Endothelial cell of umbilical vein (primary cell): ENCODE data around the gene PPP1R7. TPM values are rescaled to one million over a fixed set of nuclear protein-coding genes. Genes with fewer than 3 reads are reported as not detected.

Source experiments
- BruUV-seq: library from RNA; stranded (reverse); fragments of 400-500 nt; replicated peaks from 2 replicates; lab custom pipeline; 2021; lab: Mats Ljungman, UMichigan
- CTCF ChIA-PET: fragments of 300-600, 350-600 bp; sonication (Branson Sonifier 250); formaldehyde crosslinking; loops from one replicate; lab custom pipeline; 2021; ENCODE audit warnings: antibody characterized with exemption, inconsistent platforms; lab: Charles Lee
- POLR2A ChIA-PET: fragments of 300-600, 350-600 bp; sonication (Branson Sonifier 250); formaldehyde crosslinking; loops from one replicate; lab custom pipeline; 2021; ENCODE audit warnings: antibody characterized with exemption, inconsistent platforms; lab: Charles Lee
- DNase-seq: peaks from one replicate; pipeline ENCODE4 v3.0.0-alpha.2; 2011; ENCODE audit warnings: low read depth, low spot score
- FAIRE-seq: peaks from 2 replicates; lab custom pipeline; 2011; peaks lifted over from hg19 to GRCh38; lab: Jason Lieb, UNC
- H2AFZ ChIP-seq: 2 replicates; pipeline ENCODE4 v1.6.0; 2012; ENCODE audit warnings: low read depth, low read length, control low read depth, inconsistent platforms
- H3K27ac ChIP-seq: 2 replicates; pipeline ENCODE4 v1.5.1; 2011; ENCODE audit warnings: low read depth, mild to moderate bottlenecking, control low read depth, low read length, moderate library complexity; ENCODE audit not compliant: insufficient read depth
- H3K27me3 ChIP-seq, 2 experiments: 2 replicates each; pipeline versions ENCODE4 v1.6.0 to v1.6.1; 2011; ENCODE audit warnings: low read length in 2 of 2, mixed read lengths in 1 of 2; ENCODE audit not compliant: control insufficient read depth in 2 of 2, insufficient read depth in 2 of 2
- H3K36me3 ChIP-seq, 2 experiments: 2 replicates in 1 of 2; 3 replicates in 1 of 2; pipeline ENCODE4 v1.5.1; 2011; ENCODE audit warnings: low read length in 2 of 2, mild to moderate bottlenecking in 1 of 2, moderate library complexity in 1 of 2; ENCODE audit not compliant: control insufficient read depth in 2 of 2, insufficient read depth in 2 of 2; ENCODE audit errors: extremely low read depth in 1 of 2
- H3K4me1 ChIP-seq: 3 replicates; pipeline ENCODE4 v1.5.1; 2011; ENCODE audit warnings: mild to moderate bottlenecking, low read length; ENCODE audit not compliant: control insufficient read depth, insufficient read depth; ENCODE audit errors: extremely low read depth
- H3K4me2 ChIP-seq: 2 replicates; pipeline ENCODE4 v1.6.1; 2011; ENCODE audit warnings: low read length, control low read depth, mixed read lengths; ENCODE audit not compliant: insufficient read depth
- H3K4me3 ChIP-seq, 3 experiments: fragments of 200-600 bp in 1 of 3; sonication (generic), shearing (Covaris generic) in 1 of 3; replicated peaks in 1 of 3; 2 replicates each; pipeline ENCODE4 v1.5.1; 2011 to 2016; ENCODE audit warnings: control low read depth in 3 of 3, low read length in 3 of 3, mild to moderate bottlenecking in 2 of 3, inconsistent platforms in 1 of 3, low read depth in 1 of 3, moderate library complexity in 1 of 3; ENCODE audit not compliant: insufficient read depth in 1 of 3
- H3K79me2 ChIP-seq: 2 replicates; pipeline ENCODE4 v1.6.0; 2012; ENCODE audit warnings: low read length, inconsistent platforms; ENCODE audit not compliant: control insufficient read depth, insufficient read depth
- H3K9ac ChIP-seq: replicated peaks from 2 replicates; pipeline ENCODE3; 2011; ENCODE audit warnings: low read length, control low read depth; ENCODE audit not compliant: insufficient read depth; ENCODE audit errors: extremely low read depth
- H3K9me1 ChIP-seq: replicated peaks from 3 replicates; pipeline ENCODE4 v1.6.0; 2011; ENCODE audit warnings: mild to moderate bottlenecking, low read length; ENCODE audit not compliant: control insufficient read depth, insufficient read depth; ENCODE audit errors: extremely low read depth
- H3K9me3 ChIP-seq: replicated peaks from 2 replicates; pipeline ENCODE4 v1.5.1; 2012; ENCODE audit warnings: low read length, inconsistent platforms; ENCODE audit not compliant: control insufficient read depth, insufficient read depth
- H4K20me1 ChIP-seq: replicated peaks from 2 replicates; pipeline ENCODE3; 2011; ENCODE audit warnings: mild to moderate bottlenecking, low read length; ENCODE audit not compliant: control insufficient read depth, insufficient read depth; ENCODE audit errors: extremely low read depth
- CTCF ChIP-seq, 2 donors: IDR thresholded peaks; 1 replicate in 1 of 2; 2 replicates in 1 of 2; pipeline ENCODE4 v1.5.1; 2011; ENCODE audit warnings: low read length in 2 of 2, mild to moderate bottlenecking in 2 of 2, moderate library complexity in 2 of 2, control low read depth in 1 of 2, inconsistent platforms in 1 of 2, low read depth in 1 of 2; ENCODE audit not compliant: insufficient read depth in 1 of 2; ENCODE audit errors: extremely low read depth in 1 of 2
- EZH2 ChIP-seq: IDR thresholded peaks from 2 replicates; pipeline ENCODE4 v1.6.1; 2012; ENCODE audit warnings: borderline replicate concordance, low read depth, mild to moderate bottlenecking, moderate library complexity, low read length, inconsistent platforms; ENCODE audit not compliant: severe bottlenecking
- FOS ChIP-seq: IDR thresholded peaks from 2 replicates; pipeline ENCODE4 v1.6.1; 2011; ENCODE audit warnings: mild to moderate bottlenecking, low read length, moderate library complexity, borderline replicate concordance; ENCODE audit not compliant: insufficient read depth
- GATA2 ChIP-seq: IDR thresholded peaks from 2 replicates; pipeline ENCODE4 v1.7.0; 2011; ENCODE audit warnings: low read depth, mild to moderate bottlenecking, moderate library complexity, mixed read lengths, low read length; ENCODE audit not compliant: insufficient read length, insufficient read depth
- JUN ChIP-seq: IDR thresholded peaks from 2 replicates; pipeline ENCODE4 v1.6.1; 2011; ENCODE audit warnings: borderline replicate concordance, low read depth; ENCODE audit not compliant: insufficient read length, insufficient read depth
- MYC ChIP-seq: IDR thresholded peaks from one replicate; pipeline ENCODE4 v1.6.1; 2011; ENCODE audit warnings: mild to moderate bottlenecking, low read depth, low read length
- POLR2A ChIP-seq: IDR thresholded peaks from 2 replicates; pipeline ENCODE4 v1.6.1; 2012; ENCODE audit warnings: low read depth, mild to moderate bottlenecking, control low read depth, low read length
- POLR2AphosphoS5 ChIP-seq: IDR thresholded peaks from 2 replicates; pipeline ENCODE4 v1.6.1; 2012; ENCODE audit warnings: low read depth, mild to moderate bottlenecking, control low read depth, low read length, moderate library complexity; ENCODE audit not compliant: insufficient read depth
- dilution Hi-C: fragments of 300-500 bp; cut with MboI; formaldehyde crosslinking; loops from one replicate; pipeline ENCODE4 v1.15.0; 2019; ENCODE audit warnings: low sequenced_read_pairs; ENCODE audit not compliant: extremely low pct_ligation_motif_present
- intact Hi-C: fragments of 100-400 bp; cut with micrococcal nuclease; formaldehyde crosslinking; loops from one replicate; pipeline ENCODE4 v1.10.0; 2022
- polyA plus RNA-seq, 4 experiments: library from polyadenylated mRNA; depleted of rRNA in 3 of 4; stranded (reverse) in 3 of 4; unstranded in 1 of 4; fragments of >200 nt; gene quantifications; 2 replicates each; pipeline versions ENCODE4 v1.2.1 to v1.2.3, GENCODE V29; 2011 to 2012; ENCODE audit warnings: missing spikeins in 1 of 4
- total RNA-seq: library from RNA; stranded (reverse); gene quantifications from 2 replicates; pipeline ENCODE4 v1.2.3, GENCODE V29; 2021
- TF ChIP-seq, protein P1 (sequence below): IDR thresholded peaks from 2 replicates; pipeline ENCODE4 v1.6.1; 2011; ENCODE audit not compliant: insufficient read depth, insufficient read length

Gene PPP1R7
- total and polyA plus RNA-seq, 2 donors (not counting 3 experiments of a cell fraction or from before 2014, with no cell fraction given): 30.3 to 60.8 TPM

- CTCF ChIA-PET: interaction anchor here (1.1 to 1.3 kb wide), 3 partner anchors 151 to 379 kb away, joined by 3 to 4 read pairs (median 3); no protein-coding TSS in a partner anchor
- dilution Hi-C loops: no loop called here
Observed at GRCh38 chr2:241229563-241230401, 79.5 kb downstream of the PPP1R7 start.

DNA sequence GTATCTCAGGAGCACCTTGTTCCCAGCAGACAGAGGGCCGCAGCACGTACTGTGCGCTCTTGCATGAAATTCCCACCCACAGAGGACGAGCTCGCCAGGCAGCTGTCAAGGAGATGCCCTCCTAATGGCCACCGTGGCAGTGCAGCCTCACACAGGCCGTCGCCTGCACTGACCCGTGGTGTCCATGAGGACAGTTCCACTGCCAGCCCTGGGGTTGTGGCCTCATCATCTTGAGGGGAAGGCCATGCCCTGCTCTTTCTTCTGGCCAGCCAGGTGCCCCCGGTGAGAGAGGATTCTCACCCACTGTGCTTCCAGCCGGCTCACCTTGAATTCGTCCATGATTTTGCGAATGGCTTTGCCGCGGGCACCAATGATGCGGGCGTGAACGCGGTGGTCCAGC lies 80.2 kb downstream of the PPP1R7 start:
- intact Hi-C loops: no loop called here

More at GRCh38 chr2:241229563-241230401, 79.5 kb downstream of the PPP1R7 start:
- Histone ChIP-seq H3K27me3 (no peaks in the 10 kb centered on the region), H3K4me2 (no peak overlapping the region), H3K4me3 (no peak overlapping the region), H2AFZ (no peak overlapping the region), H3K79me2 (no peaks in the 10 kb centered on the region), H3K4me1 (peaks cover 7% of the 10 kb centered on the region), H3K27ac (no peak overlapping the region), H3K36me3 (peaks cover 25 to 64% of the 10 kb centered on the region in 2 experiments), H3K9me1 (no peaks in the 10 kb centered on the region), H3K9ac (no peak overlapping the region), H3K9me3 (no peaks in the 10 kb centered on the region), H4K20me1 (no peaks in the 10 kb centered on the region)
- BruUV-seq: no TSS peak
- intact Hi-C loops: no loop called here
- POLR2A ChIA-PET: no interaction called here
- DNase-seq (no peak), FAIRE-seq (no peak)
- TF ChIP-seq FOS (no peak), JUN (no peak), MYC (no peak), EZH2 (no peak), POLR2AphosphoS5 (no peak), GATA2 (no peak)

More for the DNA sequence above, 80.2 kb downstream of the PPP1R7 start:
- Histone ChIP-seq H3K9me1 (no peaks in the 10 kb centered on the region), H3K9ac (no peak overlapping the region), H3K27me3 (no peaks in the 10 kb centered on the region), H3K4me2 (no peak overlapping the region), H3K9me3 (no peaks in the 10 kb centered on the region), H3K36me3 (peaks cover 31 to 71% of the 10 kb centered on the region in 2 experiments), H2AFZ (no peak overlapping the region), H4K20me1 (no peaks in the 10 kb centered on the region), H3K79me2 (no peaks in the 10 kb centered on the region), H3K4me3 (no peak overlapping the region), H3K27ac (no peak overlapping the region), H3K4me1 (peaks cover 7% of the 10 kb centered on the region)
- DNase-seq (no peak), FAIRE-seq (no peak)
- ChIA-PET POLR2A (interaction anchor here (0.6 kb wide), 1 partner anchor 50 kb away, joined by 3 read pairs; no protein-coding TSS in a partner anchor), CTCF (interaction anchor here (0.9 to 1.3 kb wide), 2 partner anchors 10 to 152 kb away, joined by 3 to 4 read pairs; no protein-coding TSS in a partner anchor)
- dilution Hi-C loops: no loop called here
- BruUV-seq: no TSS peak
- TF ChIP-seq POLR2A (no peak), POLR2AphosphoS5 (no peak), MYC (no peak), FOS (no peak), JUN (no peak), GATA2 (no peak), CTCF (IDR thresholded peaks at IDR 0.05; ENCODE audit: extremely low read depth in 1 of 2, insufficient read depth in 1 of 2, low read depth in 1 of 2, low read length in 2 of 2) (no peak), EZH2 (no peak)
- TF ChIP-seq, protein P1, sequence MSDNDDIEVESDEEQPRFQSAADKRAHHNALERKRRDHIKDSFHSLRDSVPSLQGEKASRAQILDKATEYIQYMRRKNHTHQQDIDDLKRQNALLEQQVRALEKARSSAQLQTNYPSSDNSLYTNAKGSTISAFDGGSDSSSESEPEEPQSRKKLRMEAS: no peak
